ENCODE measurements around the gene TMIGD3.

DNA sequence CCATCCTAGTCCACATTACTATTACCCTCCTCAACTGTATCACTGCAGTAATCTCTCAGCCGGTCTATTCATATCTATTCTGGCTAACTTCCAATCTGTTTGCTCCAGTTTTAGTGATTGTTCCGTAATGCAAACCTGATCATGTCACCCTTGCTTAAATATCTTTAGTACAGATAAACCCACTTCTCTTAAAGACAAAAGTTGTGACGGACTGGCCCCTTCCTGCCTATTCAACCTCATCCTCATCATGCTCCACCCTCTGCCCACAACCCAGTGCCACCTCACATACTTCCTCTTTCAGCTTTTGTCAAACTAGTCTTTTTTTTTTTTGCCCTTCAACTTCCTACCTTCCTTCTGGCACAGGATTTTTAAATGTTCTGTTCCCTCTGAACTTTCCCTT is 32.4 kb downstream of the TMIGD3 start:
- no peak for TF ChIP-seq SUZ12 (IDR thresholded peaks at IDR 0.05; ENCODE audit: extremely low read depth, insufficient read depth, insufficient read length)
- TF ChIP-seq ZNF274 (IDR thresholded peaks at IDR 0.05; ENCODE audit: low read depth, low read length): no peak
- TF ChIP-seq YY1 (IDR thresholded peaks at IDR 0.05; ENCODE audit: insufficient read depth, insufficient read length): no peak

All from NT2/D1 (cell line).